Karpas-422 (cell line): ENCODE data around the gene GMPR. TPM values are rescaled to one million over a fixed set of nuclear protein-coding genes. Genes with fewer than 3 reads are reported as not detected.

ENCODE experiments used
- DNase-seq: peaks from one replicate; pipeline ENCODE4 v3.0.0-alpha.2; 2015
- H2AFZ ChIP-seq: fragments of 200-600 bp; sonication (generic); 2 replicates; pipeline ENCODE4 v1.6.1; 2014; ENCODE audit warnings: antibody characterized with exemption, low read length, mixed read lengths
- H3K27ac ChIP-seq: fragments of 200-600 bp; sonication (generic); 2 replicates; pipeline ENCODE4 v1.5.1; 2014; ENCODE audit warnings: mild to moderate bottlenecking, low read length, moderate library complexity
- H3K27me3 ChIP-seq: fragments of 200-600 bp; sonication (generic); 2 replicates; pipeline ENCODE4 v1.6.1; 2014; ENCODE audit warnings: low read length, mixed read lengths
- H3K36me3 ChIP-seq: fragments of 200-600 bp; sonication (generic); 2 replicates; pipeline ENCODE4 v1.6.1; 2014; ENCODE audit warnings: low read length, mixed read lengths; ENCODE audit not compliant: insufficient read depth
- H3K4me1 ChIP-seq: fragments of 200-600 bp; sonication (generic); 2 replicates; pipeline ENCODE4 v1.6.1; 2014; ENCODE audit warnings: mild to moderate bottlenecking, low read length, mixed read lengths
- H3K4me2 ChIP-seq: fragments of 200-600 bp; sonication (generic); 2 replicates; pipeline ENCODE4 v1.6.1; 2014; ENCODE audit warnings: low read length, low read depth, mild to moderate bottlenecking; ENCODE audit not compliant: poor library complexity, severe bottlenecking
- H3K4me3 ChIP-seq: fragments of 200-600 bp; sonication (generic); 2 replicates; pipeline ENCODE4 v1.5.1; 2014; ENCODE audit warnings: mild to moderate bottlenecking, antibody characterized with exemption, low read length, mixed read lengths
- H3K79me2 ChIP-seq: fragments of 200-600 bp; sonication (generic); 2 replicates; pipeline ENCODE4 v1.6.1; 2014; ENCODE audit warnings: mild to moderate bottlenecking, low read length, mixed read lengths
- H3K9ac ChIP-seq: fragments of 200-600 bp; sonication (generic); 2 replicates; pipeline ENCODE4 v1.6.0; 2014; ENCODE audit warnings: low read length
- H3K9me2 ChIP-seq: fragments of 200-600 bp; sonication (generic), shearing (Covaris generic); replicated peaks from 2 replicates; pipeline ENCODE4 v1.6.0; 2014; ENCODE audit warnings: mild to moderate bottlenecking, low read length, moderate library complexity; ENCODE audit not compliant: insufficient read depth
- H3K9me3 ChIP-seq: fragments of 300-700, 200-600 bp; sonication (generic); 2 replicates; pipeline ENCODE4 v1.6.1; 2014; ENCODE audit warnings: low read length, mixed read lengths
- H4K20me1 ChIP-seq: fragments of 200-600 bp; sonication (generic); 2 replicates; pipeline ENCODE4 v1.6.1; 2014; ENCODE audit warnings: mild to moderate bottlenecking, antibody characterized with exemption, low read length, low read depth; ENCODE audit not compliant: insufficient read depth
- total RNA-seq: library from RNA; depleted of rRNA; stranded (reverse); fragments of >200 nt; shearing (Covaris generic); gene quantifications from 2 replicates; pipeline ENCODE4 v1.2.3, GENCODE V29; 2014; ENCODE audit warnings: low replicate concordance

Gene GMPR
- total RNA-seq, 1 experiment from 2014 or later = not detected

- Histone ChIP-seq H3K27ac (no peak overlapping the region), H3K4me3 (no peak overlapping the region), H3K9ac (no peak overlapping the region), H4K20me1 (no peaks in the 10 kb centered on the region), H2AFZ (no peak overlapping the region), H3K27me3 (no peaks in the 10 kb centered on the region), H3K9me3 (no peaks in the 10 kb centered on the region), H3K4me2 (no peak overlapping the region), H3K9me2 (no peaks in the 10 kb centered on the region), H3K4me1 (no peaks in the 10 kb centered on the region; the same call in 1 of the 2 replicates), H3K36me3 (no peaks in the 10 kb centered on the region), H3K79me2 (no peaks in the 10 kb centered on the region)
- DNase-seq = no peak
Measured at GRCh38 chr6:16291739-16292138, 53.4 kb downstream of the GMPR start.

- Histone ChIP-seq H4K20me1 (no peaks in the 10 kb centered on the region), H3K9ac (no peak overlapping the region), H3K9me3 (no peaks in the 10 kb centered on the region), H3K4me1 (no peaks in the 10 kb centered on the region; the same call in 1 of the 2 replicates), H3K4me3 (no peak overlapping the region), H3K27ac (no peak overlapping the region), H3K9me2 (no peaks in the 10 kb centered on the region), H2AFZ (no peak overlapping the region), H3K4me2 (no peak overlapping the region), H3K36me3 (no peaks in the 10 kb centered on the region), H3K79me2 (no peaks in the 10 kb centered on the region), H3K27me3 (no peaks in the 10 kb centered on the region)
- no peak for DNase-seq
Measured at GRCh38 chr6:16292432-16292831, 54.0 kb downstream of the GMPR start.

GRCh38 chr6:16292942-16293341 is 54.6 kb downstream of the GMPR start:
- Histone ChIP-seq H3K36me3 (no peaks in the 10 kb centered on the region), H3K4me2 (no peak overlapping the region), H3K79me2 (no peaks in the 10 kb centered on the region), H3K9ac (no peak overlapping the region), H3K4me1 (no peaks in the 10 kb centered on the region; the same call in 1 of the 2 replicates), H3K27ac (no peak overlapping the region), H3K9me2 (no peaks in the 10 kb centered on the region), H4K20me1 (no peaks in the 10 kb centered on the region), H3K27me3 (no peaks in the 10 kb centered on the region), H3K9me3 (no peaks in the 10 kb centered on the region), H2AFZ (no peak overlapping the region), H3K4me3 (no peak overlapping the region)
- no peak for DNase-seq

GRCh38 chr6:16294371-16294770 is 56.0 kb downstream of the GMPR start:
- Histone ChIP-seq H3K36me3 (no peaks in the 10 kb centered on the region), H3K4me2 (no peak overlapping the region), H3K9ac (no peak overlapping the region), H3K9me3 (no peaks in the 10 kb centered on the region), H4K20me1 (no peaks in the 10 kb centered on the region), H3K9me2 (no peaks in the 10 kb centered on the region), H2AFZ (no peak overlapping the region), H3K27ac (no peak overlapping the region), H3K4me3 (no peak overlapping the region), H3K27me3 (no peaks in the 10 kb centered on the region), H3K4me1 (no peaks in the 10 kb centered on the region; the same call in 1 of the 2 replicates), H3K79me2 (no peaks in the 10 kb centered on the region)
- DNase-seq = no peak

GRCh38 chr6:16295060-16295459 is 56.7 kb downstream of the GMPR start:
- no peaks in the 10 kb centered on the region for H3K27me3 ChIP-seq
- no peak for DNase-seq
- H3K9me2 ChIP-seq = no peaks in the 10 kb centered on the region
- no peaks in the 10 kb centered on the region; the same call in 1 of the 2 replicates for H3K4me1 ChIP-seq
- no peaks in the 10 kb centered on the region for H3K79me2 ChIP-seq
- no peaks in the 10 kb centered on the region for H3K9me3 ChIP-seq
- H3K4me2 ChIP-seq = no peak overlapping the region
- H4K20me1 ChIP-seq = no peaks in the 10 kb centered on the region
- H2AFZ ChIP-seq = no peak overlapping the region
- H3K36me3 ChIP-seq = no peaks in the 10 kb centered on the region
- no peak overlapping the region for H3K4me3 ChIP-seq
- no peak overlapping the region for H3K9ac ChIP-seq
- no peak overlapping the region for H3K27ac ChIP-seq

GRCh38 chr6:16295471-16295870 is 57.1 kb downstream of the GMPR start:
- no peak overlapping the region for H3K27ac ChIP-seq
- no peak overlapping the region for H2AFZ ChIP-seq
- no peaks in the 10 kb centered on the region for H3K9me2 ChIP-seq
- no peaks in the 10 kb centered on the region for H4K20me1 ChIP-seq
- H3K79me2 ChIP-seq = no peaks in the 10 kb centered on the region
- H3K9me3 ChIP-seq = no peaks in the 10 kb centered on the region
- no peak overlapping the region for H3K4me3 ChIP-seq
- H3K4me2 ChIP-seq = no peak overlapping the region
- no peak overlapping the region for H3K9ac ChIP-seq
- H3K4me1 ChIP-seq = no peaks in the 10 kb centered on the region; the same call in 1 of the 2 replicates
- no peaks in the 10 kb centered on the region for H3K27me3 ChIP-seq
- DNase-seq = no peak
- no peaks in the 10 kb centered on the region for H3K36me3 ChIP-seq

- H3K9me2 ChIP-seq = no peaks in the 10 kb centered on the region
- no peaks in the 10 kb centered on the region; the same call in 1 of the 2 replicates for H3K4me1 ChIP-seq
- H3K9me3 ChIP-seq = no peaks in the 10 kb centered on the region
- no peak overlapping the region for H3K9ac ChIP-seq
- no peak overlapping the region for H3K4me2 ChIP-seq
- no peaks in the 10 kb centered on the region for H4K20me1 ChIP-seq
- no peak overlapping the region for H2AFZ ChIP-seq
- no peak for DNase-seq
- no peaks in the 10 kb centered on the region for H3K27me3 ChIP-seq
- H3K36me3 ChIP-seq = no peaks in the 10 kb centered on the region
- H3K79me2 ChIP-seq = no peaks in the 10 kb centered on the region
- H3K27ac ChIP-seq = no peak overlapping the region
- H3K4me3 ChIP-seq = no peak overlapping the region
Measured at GRCh38 chr6:16296061-16296670, 57.8 kb downstream of the GMPR start.

GRCh38 chr6:16299861-16300260 is 61.5 kb downstream of the GMPR start:
- no peak overlapping the region for H3K27ac ChIP-seq
- H3K36me3 ChIP-seq = no peaks in the 10 kb centered on the region
- no peaks in the 10 kb centered on the region for H3K79me2 ChIP-seq
- no peak overlapping the region for H3K4me3 ChIP-seq
- H3K9ac ChIP-seq = no peak overlapping the region
- H3K4me1 ChIP-seq = peaks cover 15% of the 10 kb centered on the region
- H3K27me3 ChIP-seq = no peaks in the 10 kb centered on the region
- no peaks in the 10 kb centered on the region for H4K20me1 ChIP-seq
- no peak overlapping the region for H2AFZ ChIP-seq
- no peak overlapping the region for H3K4me2 ChIP-seq
- no peaks in the 10 kb centered on the region for H3K9me3 ChIP-seq
- no peaks in the 10 kb centered on the region for H3K9me2 ChIP-seq
- DNase-seq = no peak
